LNCAP (cell line): ENCODE data around the gene CNKSR1.

Experiments used
- CTCF ChIP-seq: fragments of 450-650 bp; IDR thresholded peaks from 2 replicates; pipeline ENCODE4 v1.5.1; 2017; ENCODE audit warnings: mild to moderate bottlenecking

CNKSR1 gene

GRCh38 chr1:26195805-26196204 lies 18.5 kb downstream of the CNKSR1 start:
- no peak for TF ChIP-seq CTCF

GRCh38 chr1:26197301-26197700 lies 20.0 kb downstream of the CNKSR1 start:
- TF ChIP-seq CTCF: no peak

GRCh38 chr1:26197813-26198212 lies 20.5 kb downstream of the CNKSR1 start:
- no peak for TF ChIP-seq CTCF

- TF ChIP-seq CTCF: no peak
These were observed 23.1 kb downstream of the CNKSR1 start for GRCh38 chr1:26200413-26200812.

- no peak for TF ChIP-seq CTCF
These were observed 26.5 kb downstream of the CNKSR1 start for GRCh38 chr1:26203642-26204318.

- TF ChIP-seq CTCF: no peak
These were observed 33.0 kb downstream of the CNKSR1 start for GRCh38 chr1:26210147-26210870.

GRCh38 chr1:26212726-26213125 lies 35.4 kb downstream of the CNKSR1 start:
- no peak for TF ChIP-seq CTCF
